NCI-H1930 (cell line): ENCODE data around the gene SNX21.
"Not testable (repeated sequence)": the region's sequence is repeated elsewhere in the genome, so short reads cannot be mapped to it uniquely, and the experiment has no call there.

Source experiments
- DNase-seq, 2 experiments: peaks; one replicate each; lab custom pipeline; 2025; lab: John Stamatoyannopoulos, UW

Gene SNX21

GRCh38 chr20:45850238-45850637 is 16.6 kb downstream of the SNX21 start:
- no peak for DNase-seq

- DNase-seq: no peak
Measured at GRCh38 chr20:45850926-45851325, 17.3 kb downstream of the SNX21 start.

GRCh38 chr20:45851501-45851900 is 17.9 kb downstream of the SNX21 start:
- no peak for DNase-seq

- DNase-seq: no peak
Measured at GRCh38 chr20:45852326-45852725, 18.7 kb downstream of the SNX21 start.

- no peak for DNase-seq
Measured at GRCh38 chr20:45853484-45853883, 19.9 kb downstream of the SNX21 start.

- peak; percentile 100 for DNase-seq
Measured at GRCh38 chr20:45857114-45857881, 23.7 kb downstream of the SNX21 start, which contains the start of the genes ACOT8 and ZSWIM3. TSS of gene ACOT8 (minus strand) at chr20:45857392. CDS start at chr20:45857315, 77 bp downstream. TSS of gene ZSWIM3 (plus strand) at chr20:45857614. CDS start at chr20:45857826, 212 bp downstream.

GRCh38 chr20:45857882-45858216 is 24.2 kb downstream of the SNX21 start:
- DNase-seq: no peak

GRCh38 chr20:45859916-45860315 is 26.3 kb downstream of the SNX21 start:
- DNase-seq: no peak

GRCh38 chr20:45860560-45861220 is 27.1 kb downstream of the SNX21 start:
- DNase-seq: no peak

GRCh38 chr20:45861221-45862075 is 27.8 kb downstream of the SNX21 start:
- DNase-seq: no peak

- DNase-seq: no peak
Measured at GRCh38 chr20:45863543-45864470, 30.2 kb downstream of the SNX21 start.

GRCh38 chr20:45866454-45866853 is 32.9 kb downstream of the SNX21 start:
- DNase-seq: no peak

- no peak for DNase-seq
Measured at GRCh38 chr20:45867136-45867818, 33.7 kb downstream of the SNX21 start.

- DNase-seq: no peak
Measured at GRCh38 chr20:45867819-45868176, 34.2 kb downstream of the SNX21 start.

- no peak for DNase-seq
Measured at GRCh38 chr20:45872626-45873025, 39.0 kb downstream of the SNX21 start.

- no peak for DNase-seq
Measured at GRCh38 chr20:45873409-45874103, 40.0 kb downstream of the SNX21 start.

- DNase-seq: not testable (repeated sequence)
Measured at GRCh38 chr20:45874104-45874481, 40.5 kb downstream of the SNX21 start.

GRCh38 chr20:45874576-45874975 is 41.0 kb downstream of the SNX21 start:
- no peak for DNase-seq

- DNase-seq: no peak
Measured at GRCh38 chr20:45878076-45878761, 44.6 kb downstream of the SNX21 start.
